ENCODE results near the gene MGAT4B. TPM values are rescaled to one million over a fixed set of nuclear protein-coding genes. Genes with fewer than 3 reads are reported as not detected.

The MGAT4B gene
- polyA plus RNA-seq, 12 donors: 61.1 to 79.4 (median 67.0) TPM; not detected in 1

- DNase-seq: no peak
Observed at GRCh38 chr5:179749857-179750508, 56.7 kb downstream of the MGAT4B start.

GRCh38 chr5:179747811-179748210 lies 58.9 kb downstream of the MGAT4B start:
- no peak for DNase-seq

Other genes with a start within 250 kb of the MGAT4B start
- gene HNRNPH1, start 183.2 kb downstream of the MGAT4B start, polyA plus RNA-seq (ENCODE audit: insufficient read length in 12 of 12): over 10,000 TPM in 1 of 12 donors, 1,000 to 10,000 TPM in 2, 100 to 1,000 TPM in 9; 408 to 10,550 (median 674) TPM
- under 1 TPM in 6 of 12 donors, not detected in 6; 0.22 to 0.84 (median 0.58) TPM for gene CBY3, start 125.8 kb downstream of the MGAT4B start, polyA plus RNA-seq (ENCODE audit: insufficient read length in 12 of 12)
- gene CANX, start 107.9 kb downstream of the MGAT4B start, polyA plus RNA-seq (ENCODE audit: insufficient read length in 12 of 12): 100 to 1,000 TPM in 11 of 12 donors, not detected in 1; 208 to 312 (median 283) TPM
- 10 to 100 TPM in 11 of 12 donors, not detected in 1; 22.9 to 76.4 (median 26.9) TPM for gene MAML1, start 74.0 kb downstream of the MGAT4B start, polyA plus RNA-seq (ENCODE audit: insufficient read length in 12 of 12)
- 1 to 10 TPM in 9 of 12 donors, under 1 TPM in 1, not detected in 2; 0.99 to 3.3 (median 1.7) TPM for gene LTC4S, start 12.9 kb downstream of the MGAT4B start, polyA plus RNA-seq (ENCODE audit: insufficient read length in 12 of 12)
- gene SQSTM1, start 14.0 kb upstream of the MGAT4B start, polyA plus RNA-seq (ENCODE audit: insufficient read length in 12 of 12): 10 to 100 TPM in 11 of 12 donors, not detected in 1; 48.6 to 74.6 (median 57.9) TPM
- gene MRNIP, start 52.0 kb upstream of the MGAT4B start, polyA plus RNA-seq (ENCODE audit: insufficient read length in 12 of 12): 10 to 100 TPM in 11 of 12 donors, not detected in 1; 11.6 to 31.1 (median 15.3) TPM
- 100 to 1,000 TPM in 1 of 12 donors, 10 to 100 TPM in 10, not detected in 1; 43.7 to 118 (median 48.7) TPM for gene TBC1D9B, start 101.0 kb upstream of the MGAT4B start, polyA plus RNA-seq (ENCODE audit: insufficient read length in 12 of 12)